HG02798 (cell line): ENCODE data around the gene SCARB2.
A peak's percentile ranks its signal among the peaks of the same experiment; 100 is the strongest.
"Not testable (repeated sequence)": the region's sequence is repeated elsewhere in the genome, so short reads cannot be mapped to it uniquely, and the experiment has no call there.

ENCODE experiments used
- ATAC-seq: cut with Tn5 transposase; IDR thresholded peaks from one replicate; pipeline ENCODE4 v1.9.1; 2021; ENCODE audit warnings: mild to moderate bottlenecking; ENCODE audit not compliant: unreplicated experiment, poor library complexity

SCARB2 gene, protein sequence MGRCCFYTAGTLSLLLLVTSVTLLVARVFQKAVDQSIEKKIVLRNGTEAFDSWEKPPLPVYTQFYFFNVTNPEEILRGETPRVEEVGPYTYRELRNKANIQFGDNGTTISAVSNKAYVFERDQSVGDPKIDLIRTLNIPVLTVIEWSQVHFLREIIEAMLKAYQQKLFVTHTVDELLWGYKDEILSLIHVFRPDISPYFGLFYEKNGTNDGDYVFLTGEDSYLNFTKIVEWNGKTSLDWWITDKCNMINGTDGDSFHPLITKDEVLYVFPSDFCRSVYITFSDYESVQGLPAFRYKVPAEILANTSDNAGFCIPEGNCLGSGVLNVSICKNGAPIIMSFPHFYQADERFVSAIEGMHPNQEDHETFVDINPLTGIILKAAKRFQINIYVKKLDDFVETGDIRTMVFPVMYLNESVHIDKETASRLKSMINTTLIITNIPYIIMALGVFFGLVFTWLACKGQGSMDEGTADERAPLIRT

DNA sequence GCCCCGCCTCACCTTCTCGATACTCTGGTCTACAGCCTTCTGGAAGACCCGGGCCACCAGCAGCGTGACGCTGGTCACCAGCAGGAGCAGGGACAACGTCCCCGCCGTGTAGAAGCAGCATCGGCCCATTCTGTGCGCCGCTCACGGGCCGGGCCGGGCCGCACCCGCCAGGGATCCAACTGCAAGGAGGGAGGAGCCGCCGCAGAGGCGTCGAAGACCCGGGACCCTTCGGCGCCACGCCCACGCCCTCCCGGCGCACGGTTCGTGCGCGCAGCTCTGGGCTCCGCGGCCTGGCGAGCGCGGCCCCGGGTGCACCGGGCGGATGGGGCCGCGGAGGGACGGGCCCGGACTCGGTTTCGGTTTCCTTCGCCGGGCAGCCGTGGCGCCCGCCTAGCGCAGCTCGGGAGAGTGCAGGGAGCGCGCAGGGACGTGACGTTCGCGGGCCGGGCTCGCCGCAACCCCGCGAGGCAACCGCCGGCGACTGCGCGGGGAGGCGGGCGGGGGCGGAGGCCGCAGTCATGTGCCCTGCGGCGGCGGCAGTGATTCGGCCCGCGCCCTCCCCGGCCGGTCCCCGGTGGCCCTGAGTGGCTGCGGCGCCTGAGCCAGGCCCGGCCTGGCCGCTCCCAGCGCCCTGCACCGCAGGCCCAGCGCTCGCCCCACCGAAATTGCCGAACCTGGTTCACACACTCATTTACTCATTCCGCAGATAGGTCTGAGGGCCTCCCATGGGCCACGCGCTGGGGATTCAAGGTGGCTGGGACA is at the start of gene SCARB2:
Gene SCARB2 (minus strand): TSS at position 410 of the 762 bp plus-strand sequence. CDS start 281 bp downstream, at position 129.
- ATAC-seq: peak; percentile 82

DNA sequence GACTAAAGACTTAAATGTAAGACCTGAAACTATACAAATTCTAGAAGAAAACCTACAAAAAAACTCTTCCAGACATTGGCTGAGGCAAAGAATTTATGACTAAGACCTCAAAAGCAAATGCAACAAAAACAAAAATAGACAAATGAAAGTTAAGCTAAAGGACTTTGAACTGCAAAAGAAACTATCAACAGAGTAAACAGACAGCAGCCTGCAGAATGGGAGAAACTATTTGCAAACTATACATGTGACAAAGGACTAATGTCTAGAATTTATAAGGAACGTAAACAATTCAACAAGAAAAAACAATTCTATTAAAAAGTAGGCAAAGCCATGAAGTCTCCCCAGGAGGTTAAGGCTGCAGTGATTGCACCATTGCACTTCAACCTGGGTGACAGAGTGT is 46.9 kb upstream of the SCARB2 start:
- ATAC-seq: no peak

DNA sequence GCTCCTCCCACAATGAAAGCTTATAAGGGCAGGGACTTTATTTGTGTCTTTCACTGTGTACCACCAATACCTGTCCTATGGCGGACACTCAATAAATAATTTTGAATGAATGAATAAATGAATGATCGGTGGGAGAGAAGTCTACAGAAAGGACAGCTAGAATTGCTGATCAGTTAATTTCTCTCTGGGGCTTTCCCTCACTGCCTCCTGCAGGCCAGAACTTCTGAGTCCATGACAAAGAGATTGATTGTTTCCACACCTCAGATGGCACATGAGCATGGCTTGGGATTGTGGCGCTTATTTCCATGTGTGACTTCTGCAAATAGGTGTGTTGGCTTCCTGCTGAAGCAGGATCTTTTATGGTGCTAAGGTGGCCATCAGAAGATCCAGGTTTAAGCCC is 44.2 kb upstream of the SCARB2 start:
- no peak for ATAC-seq

DNA sequence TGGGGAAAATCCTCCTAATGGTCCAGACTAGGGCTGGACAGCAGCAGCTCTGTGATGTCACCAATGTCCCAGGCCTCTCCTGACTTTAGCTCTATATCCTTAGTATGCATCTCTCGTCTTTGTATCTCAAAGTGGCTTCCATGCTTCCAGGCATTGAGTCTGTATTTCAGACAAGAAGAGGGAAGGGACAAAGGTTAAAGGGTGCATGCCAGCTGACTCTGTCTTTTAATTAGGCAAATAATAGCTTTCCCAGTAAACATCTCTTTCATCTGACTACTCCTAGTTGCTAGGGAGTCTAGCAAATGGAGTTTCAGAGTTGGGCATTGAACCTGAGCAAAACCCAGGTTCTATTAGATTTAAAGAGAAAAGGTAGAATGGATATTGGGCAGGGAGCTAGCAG is 43.3 kb upstream of the SCARB2 start:
- ATAC-seq: no peak

DNA sequence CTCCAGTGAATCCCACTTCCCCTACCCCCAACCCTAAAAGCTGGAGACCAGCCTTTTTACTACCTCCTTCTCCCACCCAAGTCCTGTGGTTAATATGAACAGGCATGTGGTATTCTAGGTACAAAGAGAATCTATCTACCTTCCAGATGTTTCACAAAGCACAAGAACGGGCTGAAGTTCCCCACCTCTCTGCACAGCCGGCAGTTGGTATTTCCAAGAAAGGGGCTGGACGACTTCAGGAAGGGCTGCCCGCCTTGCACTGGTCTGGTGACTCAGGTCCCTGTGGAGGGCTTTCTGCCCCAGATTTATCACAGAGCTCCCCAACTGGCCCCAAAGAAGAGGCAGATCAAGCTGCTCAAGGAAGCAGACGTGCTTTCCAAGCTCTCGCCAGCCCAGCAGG is 42.4 kb upstream of the SCARB2 start:
- no peak for ATAC-seq

DNA sequence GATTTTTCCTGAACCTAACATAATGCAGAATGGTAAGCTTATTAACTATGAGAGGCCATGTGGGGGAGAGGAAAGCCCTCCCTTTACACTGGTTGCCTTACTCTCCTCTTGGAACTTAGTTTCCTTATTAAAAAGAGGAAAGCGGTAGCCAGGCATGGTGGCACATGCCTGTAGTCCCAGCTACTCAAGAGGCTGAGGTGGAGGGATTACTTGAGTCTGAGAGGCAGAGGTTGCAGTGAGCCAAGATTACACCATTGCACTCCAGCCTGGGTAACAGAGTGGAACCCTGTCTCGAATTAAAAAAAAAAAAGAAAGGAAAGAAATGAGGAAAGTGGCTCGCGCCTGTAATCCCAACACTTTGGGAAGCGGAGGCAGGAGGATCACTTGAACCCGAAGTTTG is 39.9 kb upstream of the SCARB2 start:
- ATAC-seq: no peak

DNA sequence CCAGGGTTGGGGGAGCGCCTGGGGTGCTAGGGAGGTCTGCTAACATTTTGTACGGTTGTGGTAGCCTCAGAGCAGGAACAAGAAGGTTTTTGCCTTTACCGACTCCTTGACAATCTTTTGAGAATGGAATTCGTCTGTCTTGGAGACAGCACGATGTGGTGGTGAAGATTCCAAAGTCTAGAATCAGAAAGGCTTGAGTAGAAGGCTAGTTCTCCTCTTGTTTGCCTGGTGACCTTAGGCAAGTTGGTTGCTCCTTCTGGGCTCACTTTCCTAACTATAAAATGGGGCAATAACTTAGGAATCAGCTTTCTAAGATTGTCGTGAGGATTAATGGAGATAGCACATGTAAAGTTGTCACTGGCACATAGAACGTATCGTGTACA is 38.6 kb upstream of the SCARB2 start:
- no peak for ATAC-seq

DNA sequence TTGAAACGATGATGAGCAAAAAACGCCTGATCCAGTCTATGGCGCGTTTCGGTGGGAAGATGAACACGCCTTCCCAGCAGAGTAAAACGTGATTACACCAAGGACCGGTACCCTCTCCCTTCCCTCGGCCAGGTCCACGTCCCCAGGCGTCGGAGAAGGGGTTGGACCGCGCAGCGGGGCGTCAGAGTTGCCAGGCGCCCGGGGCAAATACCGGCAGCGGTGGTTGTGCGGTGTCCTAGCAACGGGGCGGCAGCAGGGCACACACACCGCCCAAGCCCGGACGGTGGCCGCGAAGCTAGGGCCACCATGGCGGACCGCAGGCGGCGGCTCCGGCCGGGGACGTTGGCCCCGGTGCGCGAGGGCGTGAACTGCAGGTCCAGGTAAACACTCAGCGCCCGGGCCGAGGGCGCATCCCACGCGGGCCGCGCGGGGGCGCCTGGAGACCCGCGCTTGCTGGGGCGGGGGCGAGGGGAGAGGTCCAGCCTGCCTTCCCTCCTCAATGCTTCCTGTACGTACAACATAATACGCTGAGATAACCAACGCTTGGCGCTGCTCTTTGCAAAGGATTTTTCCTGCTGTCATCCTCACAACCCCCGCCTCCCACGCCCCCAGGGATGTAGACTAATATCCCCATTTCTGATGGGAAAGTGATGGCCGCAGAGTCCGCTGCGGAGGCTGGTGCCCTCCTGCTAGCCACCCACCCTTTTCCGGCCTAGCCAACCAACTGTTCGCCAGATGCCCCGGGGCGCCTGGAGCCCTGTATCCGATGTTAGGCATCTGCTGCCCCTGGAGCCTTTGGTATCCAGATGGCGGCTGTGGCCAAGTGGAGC is 38.0 kb upstream of the SCARB2 start, which contains the start of gene FAM47E:
Gene FAM47E (plus strand): TSS at position 281 of the 830 bp plus-strand sequence. CDS start 26 bp downstream, at position 307.
- peak; percentile 39 for ATAC-seq

DNA sequence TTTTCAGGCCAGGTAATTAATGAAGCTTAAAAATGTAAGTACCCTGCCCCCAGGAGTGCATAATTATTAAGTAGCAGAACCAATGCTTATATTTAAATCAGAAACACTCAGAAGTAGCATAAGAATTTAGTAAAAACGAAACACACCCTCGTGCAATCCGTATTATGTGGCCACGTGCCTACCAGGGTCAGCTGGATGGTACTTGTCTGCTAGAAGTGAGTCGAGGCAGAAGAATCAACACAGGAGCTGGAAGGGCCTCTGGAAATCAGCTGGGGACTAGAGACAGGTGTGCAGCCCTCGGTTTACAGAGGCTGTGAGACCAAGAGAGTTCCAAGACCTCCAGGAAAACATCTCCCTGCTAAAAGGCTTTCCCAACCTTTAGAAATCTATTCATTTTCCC is 37.3 kb upstream of the SCARB2 start:
- ATAC-seq: no peak

DNA sequence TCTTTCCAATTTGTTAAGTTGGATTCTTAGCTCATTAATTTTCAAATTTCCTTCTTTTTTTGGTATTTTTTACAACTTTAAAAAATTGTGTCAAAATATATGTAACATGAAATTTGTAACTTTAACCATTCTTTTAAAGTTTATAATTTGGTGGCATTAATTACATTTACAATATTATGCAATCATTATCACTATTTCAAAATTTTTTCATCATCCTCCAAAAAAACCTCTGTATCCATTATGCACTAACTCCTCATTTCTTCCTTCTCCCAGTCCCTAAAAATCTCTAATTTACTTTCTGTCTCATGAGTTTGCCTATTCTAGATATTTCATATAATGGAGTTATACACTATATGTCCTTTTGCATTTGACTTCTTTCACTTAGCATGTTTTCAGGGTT is 33.2 kb upstream of the SCARB2 start:
- ATAC-seq: no peak

DNA sequence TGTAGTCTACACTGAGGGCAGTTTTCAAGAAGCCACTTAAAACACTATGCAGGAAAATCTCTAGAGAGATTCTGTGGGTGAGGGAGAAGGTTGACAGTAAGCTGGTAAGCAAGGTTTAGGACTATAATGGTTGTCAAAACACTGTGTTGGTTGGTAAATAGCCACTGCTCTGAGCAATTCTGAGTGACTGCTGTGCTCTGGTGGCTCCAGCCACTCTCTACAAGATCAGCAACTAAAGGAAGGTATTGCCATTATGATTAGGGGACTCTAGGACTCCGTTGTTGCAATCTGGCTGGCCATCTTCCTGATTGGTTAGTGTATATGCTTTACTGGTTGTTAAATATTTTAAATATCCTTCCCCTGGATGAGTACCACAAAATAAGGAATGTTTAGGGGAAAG is 32.4 kb upstream of the SCARB2 start:
- ATAC-seq: no peak

DNA sequence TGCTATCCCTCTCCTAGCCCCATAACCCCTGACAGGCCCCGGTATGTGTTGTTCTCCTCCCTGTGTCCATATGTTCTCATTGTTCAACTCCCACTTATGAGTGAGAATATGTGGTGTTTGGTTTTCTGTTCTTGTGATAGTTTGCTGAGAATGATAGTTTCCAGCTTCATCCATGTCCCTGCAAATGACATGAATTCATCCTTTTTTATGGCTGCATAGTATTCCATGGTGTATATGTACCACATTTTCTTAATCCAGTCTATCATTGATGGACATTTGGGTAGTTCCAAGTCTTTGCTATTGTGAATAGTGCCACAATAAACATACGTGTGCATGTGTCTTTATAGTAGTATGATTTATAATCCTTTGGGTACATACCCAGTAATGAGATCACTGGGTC is 30.3 kb upstream of the SCARB2 start:
- not testable (repeated sequence) for ATAC-seq

DNA sequence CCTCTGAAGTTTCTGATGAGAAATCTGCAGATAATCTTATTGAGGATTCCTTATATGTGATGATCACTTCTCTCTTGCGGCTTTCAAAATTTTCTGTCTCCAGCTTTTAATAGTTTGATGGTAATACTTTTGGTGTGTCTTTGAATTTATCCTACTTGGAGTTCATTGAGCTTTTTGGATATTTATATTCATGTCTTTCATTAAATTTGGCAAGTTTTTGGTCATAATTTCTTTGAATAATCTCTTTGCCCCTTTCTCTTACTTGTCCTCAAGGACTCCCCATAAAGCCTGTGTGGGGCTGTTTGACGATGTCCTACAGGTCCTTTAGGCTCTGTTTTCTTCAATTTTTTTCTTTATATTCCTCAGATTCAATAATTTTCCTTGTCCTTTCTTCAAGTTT is 26.6 kb upstream of the SCARB2 start:
- ATAC-seq: no peak

DNA sequence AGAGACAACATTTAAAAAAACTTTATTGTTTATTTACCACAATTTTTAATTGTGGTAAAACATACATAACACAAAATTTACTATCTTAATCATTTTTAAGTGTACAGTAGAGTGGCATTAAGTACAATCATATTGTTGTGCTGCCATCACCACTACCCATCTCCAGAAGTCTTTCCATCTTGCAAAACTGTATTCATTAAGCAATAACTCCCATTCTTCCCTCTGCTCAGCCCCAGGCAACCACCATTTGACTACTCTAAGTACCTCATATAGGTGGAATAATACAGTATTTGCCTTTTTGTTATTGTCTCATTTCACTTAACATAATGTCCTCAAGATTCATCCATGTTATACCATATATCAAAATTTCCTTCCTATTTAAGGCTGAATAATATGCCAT is 25.1 kb upstream of the SCARB2 start:
- ATAC-seq: no peak

DNA sequence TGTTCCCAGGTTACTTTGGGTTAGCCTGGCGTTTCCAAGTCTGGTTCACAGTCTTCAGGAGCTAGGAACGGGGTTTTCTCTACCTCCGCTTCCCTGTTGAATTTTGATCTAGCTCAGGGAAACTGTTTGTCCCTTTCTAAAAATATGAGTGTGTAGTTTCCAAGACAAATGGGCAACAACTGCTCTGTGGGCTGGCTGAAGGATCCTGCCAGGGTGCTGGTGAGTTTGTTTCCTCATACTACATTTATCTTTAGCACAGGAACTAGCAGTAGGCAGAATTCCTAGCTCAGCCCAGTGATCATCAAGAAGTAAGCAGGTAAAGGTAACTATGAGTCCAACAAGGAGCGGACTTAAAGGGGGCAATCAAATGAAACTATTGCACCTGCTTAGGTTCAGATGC is 24.6 kb upstream of the SCARB2 start:
- ATAC-seq: no peak

DNA sequence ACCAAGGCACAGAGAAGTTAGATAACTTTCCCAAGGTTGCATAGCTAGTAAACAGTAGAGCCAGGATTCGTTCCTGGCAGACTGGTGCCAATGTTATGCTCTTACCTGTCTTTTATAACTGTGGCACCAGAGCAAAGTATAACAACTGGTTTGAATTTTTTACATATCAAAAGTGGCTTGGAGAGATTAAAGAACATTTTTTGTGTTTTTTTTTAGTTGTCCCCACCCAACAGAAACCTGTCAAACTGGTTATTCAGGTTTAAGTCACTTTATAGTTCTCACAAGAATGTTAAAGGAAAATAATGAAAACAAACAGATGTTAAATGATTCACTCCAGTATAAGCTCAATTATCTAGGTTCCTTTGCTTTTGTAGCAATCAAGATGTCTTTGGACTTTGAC is 22.3 kb upstream of the SCARB2 start:
- ATAC-seq: no peak

DNA sequence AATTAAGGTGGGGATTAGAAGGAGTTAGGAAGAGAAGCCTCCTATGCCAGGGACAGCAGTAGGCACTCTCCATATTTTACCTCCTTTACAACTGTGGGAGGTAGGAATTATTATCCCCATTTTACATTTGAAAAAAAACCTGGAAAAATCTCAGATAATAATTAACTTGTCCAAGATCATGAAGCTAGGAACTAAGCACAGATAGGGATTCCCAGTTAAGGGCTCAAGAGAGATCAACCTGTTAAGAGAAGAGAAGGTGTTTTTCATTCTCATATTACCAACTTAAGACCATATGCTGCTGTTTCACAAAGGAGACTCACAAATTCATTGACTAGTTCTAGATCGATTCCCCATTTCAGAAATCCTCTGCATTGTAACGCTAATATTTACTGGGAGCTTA is 21.8 kb upstream of the SCARB2 start:
- no peak for ATAC-seq

DNA sequence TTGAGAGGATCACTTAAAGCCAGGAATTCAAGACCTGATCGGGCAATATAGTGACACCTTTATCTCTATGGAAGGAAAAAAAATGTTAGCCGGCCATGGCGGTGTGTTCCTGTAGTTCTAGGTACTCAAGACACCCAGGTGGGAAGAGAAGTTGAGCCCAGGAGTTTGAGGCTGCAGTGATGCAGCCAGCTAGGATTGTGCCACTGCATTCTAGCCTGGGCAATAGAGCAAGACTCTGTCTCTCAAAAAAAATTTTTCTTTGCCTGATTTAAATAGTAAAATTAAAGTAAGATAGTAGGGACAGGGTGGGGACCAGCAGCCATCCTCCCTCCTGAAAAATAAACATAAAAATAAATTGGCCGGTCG is 21.0 kb upstream of the SCARB2 start:
- ATAC-seq: no peak

DNA sequence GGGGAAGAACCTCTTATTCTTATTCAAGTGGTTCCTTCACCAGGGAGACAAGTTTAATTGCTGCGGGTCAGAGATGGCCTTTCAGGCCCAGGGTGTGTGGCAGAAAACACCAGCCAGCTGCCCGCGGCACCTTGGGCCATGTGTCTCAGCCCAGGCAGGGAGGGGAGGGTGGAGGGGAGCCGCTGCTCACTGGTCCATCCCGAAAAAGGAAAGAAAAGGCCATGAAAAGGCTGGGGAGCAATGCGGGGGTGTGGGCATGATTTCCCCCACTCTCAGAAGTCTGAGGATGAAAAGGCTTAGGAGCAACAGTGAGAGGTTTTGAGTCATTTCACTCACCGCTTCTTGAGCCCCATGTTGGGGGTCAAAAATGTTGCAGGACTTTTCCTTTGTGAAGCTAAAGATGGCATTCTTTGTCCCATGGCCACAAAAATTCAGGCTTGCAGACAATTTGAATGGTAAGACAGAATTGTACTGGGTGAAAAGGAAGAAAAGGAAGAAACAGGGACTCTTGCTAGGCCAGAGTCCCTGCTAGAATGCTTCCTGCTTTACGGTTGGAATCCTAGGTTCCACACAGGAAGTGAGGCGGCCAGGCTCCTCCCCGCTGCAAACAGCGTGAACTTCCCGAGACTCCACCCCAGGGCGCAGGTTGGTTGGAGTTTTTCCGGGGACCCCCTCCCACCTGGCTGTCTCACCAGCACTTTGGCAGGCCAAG is 20.5 kb upstream of the SCARB2 start:
- no peak for ATAC-seq

DNA sequence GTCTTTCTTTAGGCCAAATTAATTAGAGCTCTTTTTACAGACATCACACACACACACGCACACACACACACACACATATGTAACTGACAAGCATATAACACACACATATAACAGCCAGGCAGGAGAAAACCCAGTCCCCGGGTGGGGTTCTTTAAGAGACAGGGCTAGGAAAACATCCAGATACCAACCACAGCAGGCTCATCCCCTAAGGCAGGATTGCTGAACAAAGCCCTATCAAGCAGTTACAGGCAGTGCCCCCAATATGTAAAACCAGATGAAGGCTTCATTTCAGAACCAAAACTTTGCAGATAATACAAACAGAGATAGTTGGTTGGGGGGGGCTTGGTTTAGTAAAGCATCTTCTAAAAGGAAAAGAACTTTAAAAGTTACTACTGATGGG is 19.9 kb upstream of the SCARB2 start:
- no peak for ATAC-seq
